GM23338 (cell line): ENCODE measurements around the gene PAX3. TPM values are rescaled to one million over a fixed set of nuclear protein-coding genes. Genes with fewer than 3 reads are reported as not detected.

ENCODE experiments used
- ATAC-seq: fragments of 200-7000 bp; cut with Tn5 transposase; 3 replicates; pipeline ENCODE4 v1.9.1; 2020
- DNase-seq: peaks from one replicate; pipeline ENCODE4 v3.0.0-alpha.2; 2015; ENCODE audit warnings: low spot score
- H2AFZ ChIP-seq: fragments of 200-600 bp; sonication (generic); 2 replicates; pipeline ENCODE4 v1.8.0; 2016; ENCODE audit warnings: antibody characterized with exemption, mild to moderate bottlenecking, moderate library complexity
- H3F3A ChIP-seq: fragments of 200-600 bp; sonication (generic); replicated peaks from 2 replicates; pipeline ENCODE4 v1.8.0; 2017; ENCODE audit warnings: antibody characterized with exemption, mixed run types, low read depth
- H3K27ac ChIP-seq: fragments of 200-600 bp; sonication (generic); 2 replicates; pipeline ENCODE4 v1.6.1; 2016; ENCODE audit warnings: low read depth
- H3K27me3 ChIP-seq: fragments of 200-600 bp; sonication (generic); 2 replicates; pipeline ENCODE4 v1.8.0; 2016; ENCODE audit warnings: mild to moderate bottlenecking, mixed run types, moderate library complexity; ENCODE audit not compliant: insufficient read depth
- H3K36me3 ChIP-seq: fragments of 200-600 bp; sonication (generic); 2 replicates; pipeline ENCODE4 v1.8.0; 2016; ENCODE audit warnings: mild to moderate bottlenecking; ENCODE audit not compliant: insufficient read depth
- H3K4me1 ChIP-seq: fragments of 200-600 bp; sonication (generic); 2 replicates; pipeline ENCODE4 v1.8.0; 2016; ENCODE audit warnings: mild to moderate bottlenecking, moderate library complexity; ENCODE audit not compliant: insufficient read depth
- H3K4me2 ChIP-seq: fragments of 200-600 bp; sonication (generic); 2 replicates; pipeline ENCODE4 v1.7.1; 2017; ENCODE audit warnings: mixed run types
- H3K4me3 ChIP-seq: fragments of 200-600 bp; sonication (generic); 2 replicates; pipeline ENCODE4 v1.6.1; 2016; ENCODE audit warnings: mixed run types
- H3K79me2 ChIP-seq: fragments of 200-600 bp; sonication (generic); replicated peaks from 2 replicates; pipeline ENCODE4 v1.8.0; 2017; ENCODE audit warnings: mild to moderate bottlenecking; ENCODE audit not compliant: insufficient read depth
- H3K9me2 ChIP-seq: fragments of 200-600 bp; sonication (generic); 2 replicates; pipeline ENCODE4 v1.8.0; 2017; ENCODE audit not compliant: insufficient read depth
- H4K20me1 ChIP-seq: fragments of 200-600 bp; sonication (generic); replicated peaks from 2 replicates; pipeline ENCODE4 v1.8.0; 2017; ENCODE audit warnings: mild to moderate bottlenecking; ENCODE audit not compliant: insufficient read depth
- H3K27ac Mint-ChIP-seq: 2 replicates; pipeline ENCODE4 v1.8.0; 2020; ENCODE audit warnings: inconsistent platforms, mild to moderate bottlenecking, moderate library complexity, mixed read lengths
- H3K27me3 Mint-ChIP-seq: 3 replicates; pipeline ENCODE4 v1.8.0; 2022; ENCODE audit warnings: low read depth, mild to moderate bottlenecking, moderate library complexity, mixed read lengths, inconsistent platforms; ENCODE audit not compliant: insufficient read depth, poor library complexity
- H3K36me3 Mint-ChIP-seq: 3 replicates; pipeline ENCODE4 v1.8.0; 2021; ENCODE audit warnings: low read depth, mild to moderate bottlenecking, inconsistent platforms, moderate library complexity, mixed read lengths
- H3K4me1 Mint-ChIP-seq: 3 replicates; pipeline ENCODE4 v1.8.0; 2020; ENCODE audit warnings: mild to moderate bottlenecking, inconsistent platforms, mixed read lengths
- H3K4me3 Mint-ChIP-seq: 3 replicates; pipeline ENCODE4 v1.8.0; 2021; ENCODE audit warnings: moderate library complexity, mild to moderate bottlenecking, inconsistent platforms, mixed read lengths
- H3K9me3 Mint-ChIP-seq: 3 replicates; pipeline ENCODE4 v1.8.0; 2020; ENCODE audit warnings: moderate library complexity, mild to moderate bottlenecking, inconsistent platforms, mixed read lengths
- CREB1 ChIP-seq: fragments of 250-450 bp; sonication (Bioruptor Pico); IDR thresholded peaks from 2 replicates; pipeline ENCODE4 v1.5.0; 2020; ENCODE audit warnings: low read depth, mild to moderate bottlenecking, moderate library complexity
- ETS1 ChIP-seq: IDR thresholded peaks from 2 replicates; pipeline ENCODE4 v1.6.1; 2016; ENCODE audit warnings: antibody characterized with exemption
- EZH2 ChIP-seq: fragments of 200-600 bp; sonication (generic); IDR thresholded peaks from one replicate; pipeline ENCODE4 v1.8.0; 2017; ENCODE audit warnings: antibody characterized with exemption, mild to moderate bottlenecking, low read depth; ENCODE audit not compliant: unreplicated experiment
- EZH2phosphoT487 ChIP-seq: fragments of 200-600 bp; sonication (generic); IDR thresholded peaks from one replicate; pipeline ENCODE4 v1.8.1; 2018; ENCODE audit warnings: antibody characterized with exemption; ENCODE audit not compliant: unreplicated experiment
- JUNB ChIP-seq: IDR thresholded peaks from one replicate; pipeline ENCODE4 v1.6.1; 2016; ENCODE audit warnings: antibody characterized with exemption; ENCODE audit not compliant: unreplicated experiment
- NANOG ChIP-seq: IDR thresholded peaks from 2 replicates; pipeline ENCODE4 v1.6.1; 2016; ENCODE audit warnings: antibody characterized with exemption, borderline replicate concordance
- POLR2AphosphoS5 ChIP-seq: IDR thresholded peaks from 2 replicates; pipeline ENCODE4 v1.6.1; 2016; ENCODE audit warnings: antibody characterized with exemption, low read depth
- REST ChIP-seq: IDR thresholded peaks from one replicate; pipeline ENCODE4 v1.6.1; 2018; ENCODE audit warnings: antibody characterized with exemption; ENCODE audit not compliant: unreplicated experiment
- STAT1 ChIP-seq: IDR thresholded peaks from one replicate; pipeline ENCODE4 v1.6.1; 2016; ENCODE audit warnings: antibody characterized with exemption; ENCODE audit not compliant: unreplicated experiment
- ZNF114 ChIP-seq: fragments of 250-450 bp; sonication (Bioruptor Pico); IDR thresholded peaks from 2 replicates; pipeline ENCODE4 v1.5.0; 2020; ENCODE audit warnings: mild to moderate bottlenecking, moderate library complexity
- ZNF331 ChIP-seq: fragments of 250-450 bp; sonication (Bioruptor Pico); IDR thresholded peaks from 2 replicates; pipeline ENCODE4 v1.5.0; 2020; ENCODE audit warnings: low read depth, mild to moderate bottlenecking, moderate library complexity
- ZNF462 ChIP-seq: fragments of 250-450 bp; sonication (Bioruptor Pico); IDR thresholded peaks from 2 replicates; pipeline ENCODE4 v1.5.0; 2020; ENCODE audit warnings: mild to moderate bottlenecking, moderate library complexity
- polyA plus RNA-seq: library from polyadenylated mRNA; unstranded; fragments of >200 nt; fragmentation: Nextera tagmentation; extraction: Ambion mirVana; gene quantifications from 2 replicates; pipeline ENCODE4 v1.2.1, GENCODE V29; 2016
- total RNA-seq: library from RNA; depleted of rRNA; stranded (reverse); fragments of >200 nt; shearing (Covaris generic); gene quantifications from 2 replicates; pipeline ENCODE4 v1.2.3, GENCODE V29; 2014
- TF ChIP-seq, protein P1 (sequence below), 2 experiments: fragments of 200-600 bp in 1 of 2; sonication (generic) in 1 of 2; conservative IDR thresholded peaks; 2 replicates each; pipeline versions ENCODE4 v1.5.1 to v1.6.1; 2016 to 2017; ENCODE audit warnings: antibody characterized with exemption in 2 of 2, low read depth in 2 of 2, mild to moderate bottlenecking in 2 of 2, moderate library complexity in 1 of 2

The PAX3 gene
- total and polyA plus RNA-seq, 2 experiments from 2014 or later = not detected

GRCh38 chr2:222249444-222249843 is 49.4 kb downstream of the PAX3 start:
- H3K27me3 Mint-ChIP-seq = no peaks in the 10 kb centered on the region
- Histone ChIP-seq H3K27ac (no peak overlapping the region), H3K9me2 (0 out of 2 replicates have a peak, but pooled peaks cover 2% of the 10 kb centered on the region), H3K4me1 (no peaks in the 10 kb centered on the region), H3K4me2 (no peak overlapping the region), H3K79me2 (no peaks in the 10 kb centered on the region), H3F3A (no peaks in the 10 kb centered on the region), H3K36me3 (no peaks in the 10 kb centered on the region), H3K4me3 (no peak overlapping the region), H3K27me3 (no peaks in the 10 kb centered on the region), H2AFZ (peak overlapping the region; percentile 29; the same call in 1 of the 2 replicates), H4K20me1 (no peaks in the 10 kb centered on the region)
- peaks cover 7% of the 10 kb centered on the region; the same call in 2 of the 3 replicates for H3K4me1 Mint-ChIP-seq
- H3K9me3 Mint-ChIP-seq = no peaks in the 10 kb centered on the region; the same call in 2 of the 3 replicates
- no peak for ATAC-seq
- no peak overlapping the region for H3K27ac Mint-ChIP-seq
- H3K4me3 Mint-ChIP-seq = no peak overlapping the region
- no peak for TF ChIP-seq STAT1
- TF ChIP-seq ZNF114 (CRISPR knock-in tag) = no peak
- TF ChIP-seq, protein P1, sequence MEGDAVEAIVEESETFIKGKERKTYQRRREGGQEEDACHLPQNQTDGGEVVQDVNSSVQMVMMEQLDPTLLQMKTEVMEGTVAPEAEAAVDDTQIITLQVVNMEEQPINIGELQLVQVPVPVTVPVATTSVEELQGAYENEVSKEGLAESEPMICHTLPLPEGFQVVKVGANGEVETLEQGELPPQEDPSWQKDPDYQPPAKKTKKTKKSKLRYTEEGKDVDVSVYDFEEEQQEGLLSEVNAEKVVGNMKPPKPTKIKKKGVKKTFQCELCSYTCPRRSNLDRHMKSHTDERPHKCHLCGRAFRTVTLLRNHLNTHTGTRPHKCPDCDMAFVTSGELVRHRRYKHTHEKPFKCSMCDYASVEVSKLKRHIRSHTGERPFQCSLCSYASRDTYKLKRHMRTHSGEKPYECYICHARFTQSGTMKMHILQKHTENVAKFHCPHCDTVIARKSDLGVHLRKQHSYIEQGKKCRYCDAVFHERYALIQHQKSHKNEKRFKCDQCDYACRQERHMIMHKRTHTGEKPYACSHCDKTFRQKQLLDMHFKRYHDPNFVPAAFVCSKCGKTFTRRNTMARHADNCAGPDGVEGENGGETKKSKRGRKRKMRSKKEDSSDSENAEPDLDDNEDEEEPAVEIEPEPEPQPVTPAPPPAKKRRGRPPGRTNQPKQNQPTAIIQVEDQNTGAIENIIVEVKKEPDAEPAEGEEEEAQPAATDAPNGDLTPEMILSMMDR (conservative IDR thresholded peaks at IDR 0.05; ENCODE audit: low read depth in 2 of 2) = no peak
- no peak for TF ChIP-seq ZNF462 (CRISPR knock-in tag)
- no peak for TF ChIP-seq ZNF331 (CRISPR knock-in tag)
- no peak for TF ChIP-seq JUNB
- no peak for TF ChIP-seq REST
- TF ChIP-seq EZH2phosphoT487 = no peak
- TF ChIP-seq CREB1 (CRISPR knock-in tag) = no peak
- TF ChIP-seq EZH2 = no peak
- no peak for TF ChIP-seq NANOG
- TF ChIP-seq POLR2AphosphoS5 = no peak
- no peak for TF ChIP-seq ETS1
- H3K36me3 Mint-ChIP-seq = no peaks in the 10 kb centered on the region
- no peak for DNase-seq
